GF-D8 (cell line): ENCODE measurements around the gene SCAMP2.

ENCODE experiments used
- DNase-seq: peaks from one replicate; lab custom pipeline; 2025; lab: John Stamatoyannopoulos, UW

Gene SCAMP2

DNA sequence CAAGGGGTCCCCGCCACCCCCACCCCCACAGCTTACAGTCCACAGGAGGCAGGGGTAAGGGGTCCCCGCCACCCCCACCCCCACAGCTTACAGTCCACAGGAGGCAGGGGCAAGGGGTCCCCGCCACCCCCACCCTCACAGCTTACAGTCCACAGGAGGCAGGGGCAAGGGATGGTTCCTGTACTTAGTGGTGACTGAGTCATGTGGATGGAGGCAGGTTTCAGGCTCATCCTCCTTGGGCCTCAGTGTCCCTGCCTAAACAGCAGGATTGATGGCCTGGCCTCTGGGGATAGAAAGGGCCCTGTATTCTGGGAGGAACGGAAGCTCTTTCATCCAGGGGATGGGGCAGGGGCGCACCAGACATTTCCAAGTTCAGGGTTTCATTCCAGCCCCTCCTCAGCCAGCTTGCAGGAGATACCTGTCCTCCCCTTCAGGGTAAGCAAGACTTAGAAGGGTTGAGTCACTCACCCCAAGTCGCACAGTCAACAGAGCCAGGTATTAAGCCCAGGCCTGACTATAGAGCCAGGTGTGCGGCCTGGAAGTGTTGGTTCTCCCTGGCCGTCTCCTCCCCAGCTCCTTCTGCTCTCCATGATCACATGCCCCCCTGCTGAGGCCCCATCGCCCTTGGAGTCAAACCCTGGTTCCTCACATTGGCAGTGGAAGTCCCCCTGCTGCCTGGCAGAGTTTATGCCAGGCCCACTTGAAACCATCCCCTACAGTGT lies 78.8 kb downstream of the SCAMP2 start:
- no peak for DNase-seq
